ENCODE measurements around the gene C1QTNF6. TPM values are rescaled to one million over a fixed set of nuclear protein-coding genes. Genes with fewer than 3 reads are reported as not detected.

The C1QTNF6 gene
- total and polyA plus RNA-seq, 10 of the 15 experiments (the other 5 are each of a cell fraction or from before 2014, with no cell fraction given) = 0.16 to 4.1 (median 1.3) TPM

GRCh38 chr22:37132773-37133172 lies 55.3 kb downstream of the C1QTNF6 start:
- Histone ChIP-seq H4K20me1 (ENCODE audit: control insufficient read depth, insufficient read depth) (no peaks in the 10 kb centered on the region; the same call in 1 of the 2 replicates), H3K4me3 (no peak overlapping the region), H2AFZ (ENCODE audit: control insufficient read depth, low read depth, low read length) (no peak overlapping the region), H3K79me2 (ENCODE audit: control insufficient read depth, insufficient read depth, low read length) (no peaks in the 10 kb centered on the region), H3K4me1 (ENCODE audit: control insufficient read depth, insufficient read depth, low read length) (no peaks in the 10 kb centered on the region), H3K9me3 (replicated peaks; ENCODE audit: control insufficient read depth, insufficient read depth, low read length) (no peaks in the 10 kb centered on the region), H3K27me3 (replicated peaks in 1 of 2; ENCODE audit: control insufficient read depth in 2 of 2, insufficient read depth in 2 of 2, low read length in 1 of 2) (no peaks in the 10 kb centered on the region), H3K4me2 (ENCODE audit: control insufficient read depth, insufficient read depth) (no peak overlapping the region), H3K9ac (ENCODE audit: control insufficient read depth, insufficient read depth, low read length) (no peak overlapping the region), H3K36me3 (ENCODE audit: control insufficient read depth in 2 of 2, insufficient read depth in 2 of 2, low read length in 1 of 2) (peaks cover 20 to 64% of the 10 kb centered on the region in 2 experiments; a peak in 3 of 4 replicates), H3K27ac (ENCODE audit: control insufficient read depth, insufficient read depth) (no peak overlapping the region)
- ChIA-PET RAD21 (ENCODE audit: unreplicated experiment) (interaction anchor here (1.6 kb wide), 1 partner anchor 16 kb away, joined by 6 read pairs; no protein-coding TSS in a partner anchor), CTCF (no interaction called here), POLR2A (interaction anchor here (0.7 to 1.1 kb wide), 2 partner anchors 10 to 12 kb away, joined by 3 read pairs; no protein-coding TSS in a partner anchor), SMC1A (ENCODE audit: uncharacterized antibody, unreplicated experiment) (no interaction called here)
- FAIRE-seq (no peak), ATAC-seq (no peak), DNase-seq (ENCODE audit: low read depth, low spot score) (no peak)
- TF ChIP-seq POLR2AphosphoS2 (IDR thresholded peaks at IDR 0.05; ENCODE audit: low read depth, low read length) = 0 out of 2 replicates have a peak, but pooled peaks have one; percentile 6
- no peak for TF ChIP-seq ZNF274 (IDR thresholded peaks at IDR 0.05; ENCODE audit: insufficient read depth, insufficient read length)
- no TSS peak for BruUV-seq (replicated peaks)
- 82% methylated on average over 7 of the region's 7 CpGs for WGBS (ENCODE audit: insufficient coverage, insufficient replicate concordance, low lambda C conversion rate, missing lambda C conversion rate)
- intact Hi-C loops (cut with micrococcal nuclease; ENCODE audit: unreplicated experiment) (no loop called here), in situ Hi-C loops (cut with MboI) (no loop called here)

Small RNAs within 50 kb of the gene (small RNA-seq; reads per million reads assigned to genes)
- not detected for gene Z82188.1

Other genes with a start within 250 kb of the C1QTNF6 start
Only the 7 nearest of the 9 such genes appear.
- 79.0 and 88.7 TPM in 2 replicates for gene MPST, start 168.5 kb downstream of the C1QTNF6 start, total RNA-seq (2014; rRNA removed)
- 13.8 and 16.4 TPM in 2 replicates for gene MPST, start 168.5 kb downstream of the C1QTNF6 start, total RNA-seq (2014; rRNA removed; fragmentation: Illumina TruSeq; extraction: Trizol)
- gene MPST, start 168.5 kb downstream of the C1QTNF6 start, total RNA-seq (2021) = 58.0 and 58.2 TPM in 2 replicates
- gene MPST, start 168.5 kb downstream of the C1QTNF6 start, polyA plus RNA-seq (2011; rRNA removed) = 9.4 and 21.1 TPM in 2 replicates
- gene MPST, start 168.5 kb downstream of the C1QTNF6 start, polyA plus RNA-seq (2014; fragmentation: Illumina TruSeq; extraction: Trizol) = 3.5 and 8.1 TPM in 2 replicates
- gene MPST, start 168.5 kb downstream of the C1QTNF6 start, polyA plus RNA-seq (2014; fragmentation: Nextera tagmentation; extraction: Ambion mirVana) = 1 to 10 TPM in 1 of 2 experiments, under 1 TPM in 1; 0.95 to 2.4 TPM
- 88.1 and 101 TPM in 2 replicates for gene MPST, start 168.5 kb downstream of the C1QTNF6 start, polyA plus RNA-seq (2014; rRNA removed)
- gene MPST, start 168.5 kb downstream of the C1QTNF6 start, polyA plus RNA-seq (2016; fragmentation: Nextera tagmentation; extraction: Ambion mirVana) = 10 to 100 TPM; 55.9 to 60.8 TPM
- 10.4 and 11.8 TPM in 2 replicates for gene KCTD17, start 136.5 kb downstream of the C1QTNF6 start, total RNA-seq (2014; rRNA removed)
- 5.2 and 6.4 TPM in 2 replicates for gene KCTD17, start 136.5 kb downstream of the C1QTNF6 start, total RNA-seq (2014; rRNA removed; fragmentation: Illumina TruSeq; extraction: Trizol)
- 16.8 and 18.4 TPM in 2 replicates for gene KCTD17, start 136.5 kb downstream of the C1QTNF6 start, total RNA-seq (2021)
- gene KCTD17, start 136.5 kb downstream of the C1QTNF6 start, polyA plus RNA-seq (2011; rRNA removed) = 7.6 and 13.0 TPM in 2 replicates
- gene KCTD17, start 136.5 kb downstream of the C1QTNF6 start, polyA plus RNA-seq (2014; fragmentation: Illumina TruSeq; extraction: Trizol) = 2.1 and 7.2 TPM in 2 replicates
- under 1 TPM in 1 of 2 experiments, not detected in 1; 0.16 TPM for gene KCTD17, start 136.5 kb downstream of the C1QTNF6 start, polyA plus RNA-seq (2014; fragmentation: Nextera tagmentation; extraction: Ambion mirVana)
- 9.1 and 13.3 TPM in 2 replicates for gene KCTD17, start 136.5 kb downstream of the C1QTNF6 start, polyA plus RNA-seq (2014; rRNA removed)
- gene KCTD17, start 136.5 kb downstream of the C1QTNF6 start, polyA plus RNA-seq (2016; fragmentation: Nextera tagmentation; extraction: Ambion mirVana) = 10 to 100 TPM; 10.1 to 10.9 TPM
- gene TMPRSS6, start 78.5 kb downstream of the C1QTNF6 start, total RNA-seq (2014; rRNA removed) = 0.06 TPM in 1 of 2 replicates, not detected in the other
- gene TMPRSS6, start 78.5 kb downstream of the C1QTNF6 start, total RNA-seq (2014; rRNA removed; fragmentation: Illumina TruSeq; extraction: Trizol) = not detected in 2 replicates
- gene TMPRSS6, start 78.5 kb downstream of the C1QTNF6 start, total RNA-seq (2021) = 0.19 and 0.31 TPM in 2 replicates
- 0.55 and 0.69 TPM in 2 replicates for gene TMPRSS6, start 78.5 kb downstream of the C1QTNF6 start, polyA plus RNA-seq (2011; rRNA removed)
- gene TMPRSS6, start 78.5 kb downstream of the C1QTNF6 start, polyA plus RNA-seq (2014; fragmentation: Illumina TruSeq; extraction: Trizol) = not detected in 2 replicates
- gene TMPRSS6, start 78.5 kb downstream of the C1QTNF6 start, polyA plus RNA-seq (2014; fragmentation: Nextera tagmentation; extraction: Ambion mirVana) = not detected
- gene TMPRSS6, start 78.5 kb downstream of the C1QTNF6 start, polyA plus RNA-seq (2014; rRNA removed) = 0.03 TPM in 1 of 2 replicates, not detected in the other
- under 1 TPM in 1 of 2 experiments, not detected in 1; 0.07 TPM for gene TMPRSS6, start 78.5 kb downstream of the C1QTNF6 start, polyA plus RNA-seq (2016; fragmentation: Nextera tagmentation; extraction: Ambion mirVana)
- 12.4 and 14.8 TPM in 2 replicates for gene IL2RB, start 38.3 kb downstream of the C1QTNF6 start, total RNA-seq (2014; rRNA removed)
- 11.7 and 14.3 TPM in 2 replicates for gene IL2RB, start 38.3 kb downstream of the C1QTNF6 start, total RNA-seq (2014; rRNA removed; fragmentation: Illumina TruSeq; extraction: Trizol)
- gene IL2RB, start 38.3 kb downstream of the C1QTNF6 start, total RNA-seq (2021) = 86.8 and 91.9 TPM in 2 replicates
- gene IL2RB, start 38.3 kb downstream of the C1QTNF6 start, polyA plus RNA-seq (2011; rRNA removed) = 27.7 and 91.9 TPM in 2 replicates
- 24.3 and 56.0 TPM in 2 replicates for gene IL2RB, start 38.3 kb downstream of the C1QTNF6 start, polyA plus RNA-seq (2014; fragmentation: Illumina TruSeq; extraction: Trizol)
- gene IL2RB, start 38.3 kb downstream of the C1QTNF6 start, polyA plus RNA-seq (2014; fragmentation: Nextera tagmentation; extraction: Ambion mirVana) = 10 to 100 TPM; 10.2 TPM
- gene IL2RB, start 38.3 kb downstream of the C1QTNF6 start, polyA plus RNA-seq (2014; rRNA removed) = 46.1 and 56.0 TPM in 2 replicates
- 100 to 1,000 TPM; 119 to 120 TPM for gene IL2RB, start 38.3 kb downstream of the C1QTNF6 start, polyA plus RNA-seq (2016; fragmentation: Nextera tagmentation; extraction: Ambion mirVana)
- 3.6 and 4.5 TPM in 2 replicates for gene SSTR3, start 24.2 kb upstream of the C1QTNF6 start, total RNA-seq (2014; rRNA removed)
- 2.5 and 2.8 TPM in 2 replicates for gene SSTR3, start 24.2 kb upstream of the C1QTNF6 start, total RNA-seq (2014; rRNA removed; fragmentation: Illumina TruSeq; extraction: Trizol)
- 4.5 TPM in 2 replicates for gene SSTR3, start 24.2 kb upstream of the C1QTNF6 start, total RNA-seq (2021)
- 3.6 and 4.3 TPM in 2 replicates for gene SSTR3, start 24.2 kb upstream of the C1QTNF6 start, polyA plus RNA-seq (2011; rRNA removed)
- 1.6 and 2.3 TPM in 2 replicates for gene SSTR3, start 24.2 kb upstream of the C1QTNF6 start, polyA plus RNA-seq (2014; fragmentation: Illumina TruSeq; extraction: Trizol)
- under 1 TPM; 0.03 to 0.46 TPM for gene SSTR3, start 24.2 kb upstream of the C1QTNF6 start, polyA plus RNA-seq (2014; fragmentation: Nextera tagmentation; extraction: Ambion mirVana)
- gene SSTR3, start 24.2 kb upstream of the C1QTNF6 start, polyA plus RNA-seq (2014; rRNA removed) = 4.0 and 4.3 TPM in 2 replicates
- 1 to 10 TPM in 1 of 2 experiments, under 1 TPM in 1; 0.74 to 1.2 TPM for gene SSTR3, start 24.2 kb upstream of the C1QTNF6 start, polyA plus RNA-seq (2016; fragmentation: Nextera tagmentation; extraction: Ambion mirVana)
- 251 and 282 TPM in 2 replicates for gene RAC2, start 56.0 kb upstream of the C1QTNF6 start, total RNA-seq (2014; rRNA removed)
- gene RAC2, start 56.0 kb upstream of the C1QTNF6 start, total RNA-seq (2014; rRNA removed; fragmentation: Illumina TruSeq; extraction: Trizol) = 135 and 149 TPM in 2 replicates
- gene RAC2, start 56.0 kb upstream of the C1QTNF6 start, total RNA-seq (2021) = 382 and 386 TPM in 2 replicates
- 84.4 and 296 TPM in 2 replicates for gene RAC2, start 56.0 kb upstream of the C1QTNF6 start, polyA plus RNA-seq (2011; rRNA removed)
- gene RAC2, start 56.0 kb upstream of the C1QTNF6 start, polyA plus RNA-seq (2014; fragmentation: Illumina TruSeq; extraction: Trizol) = 166 and 339 TPM in 2 replicates
- gene RAC2, start 56.0 kb upstream of the C1QTNF6 start, polyA plus RNA-seq (2014; fragmentation: Nextera tagmentation; extraction: Ambion mirVana) = 100 to 1,000 TPM; 102 to 108 TPM
- gene RAC2, start 56.0 kb upstream of the C1QTNF6 start, polyA plus RNA-seq (2014; rRNA removed) = 313 and 369 TPM in 2 replicates
- 100 to 1,000 TPM; 320 to 330 TPM for gene RAC2, start 56.0 kb upstream of the C1QTNF6 start, polyA plus RNA-seq (2016; fragmentation: Nextera tagmentation; extraction: Ambion mirVana)
- 23.2 TPM in 2 replicates for gene CYTH4, start 94.3 kb upstream of the C1QTNF6 start, total RNA-seq (2014; rRNA removed)
- gene CYTH4, start 94.3 kb upstream of the C1QTNF6 start, total RNA-seq (2014; rRNA removed; fragmentation: Illumina TruSeq; extraction: Trizol) = 17.2 and 18.3 TPM in 2 replicates
- 25.8 and 26.0 TPM in 2 replicates for gene CYTH4, start 94.3 kb upstream of the C1QTNF6 start, total RNA-seq (2021)
- 19.4 and 24.1 TPM in 2 replicates for gene CYTH4, start 94.3 kb upstream of the C1QTNF6 start, polyA plus RNA-seq (2011; rRNA removed)
- 9.1 and 16.6 TPM in 2 replicates for gene CYTH4, start 94.3 kb upstream of the C1QTNF6 start, polyA plus RNA-seq (2014; fragmentation: Illumina TruSeq; extraction: Trizol)
- gene CYTH4, start 94.3 kb upstream of the C1QTNF6 start, polyA plus RNA-seq (2014; fragmentation: Nextera tagmentation; extraction: Ambion mirVana) = 1 to 10 TPM; 1.5 to 1.8 TPM
- gene CYTH4, start 94.3 kb upstream of the C1QTNF6 start, polyA plus RNA-seq (2014; rRNA removed) = 23.6 and 27.3 TPM in 2 replicates
- gene CYTH4, start 94.3 kb upstream of the C1QTNF6 start, polyA plus RNA-seq (2016; fragmentation: Nextera tagmentation; extraction: Ambion mirVana) = 10 to 100 TPM; 12.4 TPM

All from GM12878 (cell line).